Measurements from ENCODE around the gene LRCH1. TPM values are rescaled to one million over a fixed set of nuclear protein-coding genes. Genes with fewer than 3 reads are reported as not detected.

Gene LRCH1
- total RNA-seq, 2 donors from 2014 or later: 24.9 to 26.0 TPM

GRCh38 chr13:46575301-46575771 is 22.4 kb downstream of the LRCH1 start:
- Mint-ChIP-seq H3K27me3 (no peaks in the 10 kb centered on the region), H3K4me3 (no peak overlapping the region), H3K9me3 (no peaks in the 10 kb centered on the region), H3K36me3 (no peaks in the 10 kb centered on the region), H3K4me1 (ENCODE audit: low read depth in 2 of 2) (peaks cover 52 to 65% of the 10 kb centered on the region in 2 donors), H3K27ac (no peak overlapping the region)
- DNase-seq (ENCODE audit: low spot score): no peak
- no peak for ATAC-seq

- H3K27ac Mint-ChIP-seq: no peak overlapping the region
- no peak overlapping the region for H3K4me3 Mint-ChIP-seq
- no peak for ATAC-seq
- H3K36me3 Mint-ChIP-seq: no peaks in the 10 kb centered on the region
- no peaks in the 10 kb centered on the region for H3K9me3 Mint-ChIP-seq
- no peaks in the 10 kb centered on the region for H3K27me3 Mint-ChIP-seq
- peaks cover 52 to 63% of the 10 kb centered on the region in 2 donors for H3K4me1 Mint-ChIP-seq (ENCODE audit: low read depth in 2 of 2)
- no peak for DNase-seq (ENCODE audit: low spot score)
These were observed 22.9 kb downstream of the LRCH1 start for GRCh38 chr13:46575818-46576221.

- DNase-seq (ENCODE audit: low spot score) (no peak), ATAC-seq (no peak)
- peaks cover 47 to 54% of the 10 kb centered on the region in 2 donors for H3K4me1 Mint-ChIP-seq (ENCODE audit: low read depth in 2 of 2)
- H3K36me3 Mint-ChIP-seq: no peaks in the 10 kb centered on the region
- H3K4me3 Mint-ChIP-seq: no peak overlapping the region
- no peaks in the 10 kb centered on the region for H3K27me3 Mint-ChIP-seq
- H3K9me3 Mint-ChIP-seq: no peaks in the 10 kb centered on the region
- H3K27ac Mint-ChIP-seq: no peak overlapping the region
These were observed 23.8 kb downstream of the LRCH1 start for GRCh38 chr13:46576762-46577161.

GRCh38 chr13:46577696-46578589 is 25.0 kb downstream of the LRCH1 start:
- Mint-ChIP-seq H3K4me3 (peak overlapping the region; percentile 8), H3K9me3 (no peaks in the 10 kb centered on the region), H3K27me3 (no peaks in the 10 kb centered on the region), H3K27ac (peak overlapping the region in 1 of 2 donors; percentile 57), H3K4me1 (ENCODE audit: low read depth in 2 of 2) (peaks cover 42 to 47% of the 10 kb centered on the region in 2 donors), H3K36me3 (no peaks in the 10 kb centered on the region)
- ATAC-seq: peak in 1 of 2 donors; percentile 48
- no peak for DNase-seq (ENCODE audit: low spot score)

- no peaks in the 10 kb centered on the region for H3K9me3 Mint-ChIP-seq
- ATAC-seq (peak in 1 of 2 donors; percentile 32), DNase-seq (ENCODE audit: low spot score) (no peak)
- no peak overlapping the region for H3K4me3 Mint-ChIP-seq
- no peaks in the 10 kb centered on the region for H3K27me3 Mint-ChIP-seq
- H3K27ac Mint-ChIP-seq: peak overlapping the region in 1 of 2 donors; percentile 57
- H3K36me3 Mint-ChIP-seq: no peaks in the 10 kb centered on the region
- H3K4me1 Mint-ChIP-seq (ENCODE audit: low read depth in 2 of 2): peaks cover 35 to 43% of the 10 kb centered on the region in 2 donors
These were observed 25.6 kb downstream of the LRCH1 start for GRCh38 chr13:46578590-46578975.

- Mint-ChIP-seq H3K4me1 (ENCODE audit: low read depth in 2 of 2) (peaks cover 38 to 41% of the 10 kb centered on the region in 2 donors), H3K27me3 (no peaks in the 10 kb centered on the region), H3K4me3 (no peak overlapping the region), H3K9me3 (no peaks in the 10 kb centered on the region), H3K27ac (no peak overlapping the region), H3K36me3 (no peaks in the 10 kb centered on the region)
- DNase-seq (ENCODE audit: low spot score) (no peak), ATAC-seq (no peak)
These were observed 27.4 kb downstream of the LRCH1 start for GRCh38 chr13:46580362-46580839.

GRCh38 chr13:46582190-46582589 is 29.2 kb downstream of the LRCH1 start:
- H3K4me3 Mint-ChIP-seq: no peak overlapping the region
- H3K9me3 Mint-ChIP-seq: no peaks in the 10 kb centered on the region
- H3K36me3 Mint-ChIP-seq: no peaks in the 10 kb centered on the region
- no peaks in the 10 kb centered on the region for H3K27me3 Mint-ChIP-seq
- DNase-seq (ENCODE audit: low spot score) (no peak), ATAC-seq (no peak)
- no peak overlapping the region for H3K27ac Mint-ChIP-seq
- peaks cover 41 to 46% of the 10 kb centered on the region in 2 donors for H3K4me1 Mint-ChIP-seq (ENCODE audit: low read depth in 2 of 2)

GRCh38 chr13:46586751-46587514 is 34.0 kb downstream of the LRCH1 start:
- H3K9me3 Mint-ChIP-seq: no peaks in the 10 kb centered on the region
- ATAC-seq: no peak
- H3K4me3 Mint-ChIP-seq: no peak overlapping the region
- H3K36me3 Mint-ChIP-seq: no peaks in the 10 kb centered on the region
- no peak overlapping the region for H3K27ac Mint-ChIP-seq
- H3K4me1 Mint-ChIP-seq (ENCODE audit: low read depth in 2 of 2): peaks cover 28 to 34% of the 10 kb centered on the region in 2 donors
- DNase-seq (ENCODE audit: low spot score): no peak
- no peaks in the 10 kb centered on the region for H3K27me3 Mint-ChIP-seq

GRCh38 chr13:46587807-46588418 is 34.9 kb downstream of the LRCH1 start:
- peaks cover 34 to 41% of the 10 kb centered on the region in 2 donors for H3K4me1 Mint-ChIP-seq (ENCODE audit: low read depth in 2 of 2)
- no peak for DNase-seq (ENCODE audit: low spot score)
- H3K4me3 Mint-ChIP-seq: no peak overlapping the region

GRCh38 chr13:46592385-46592784 is 39.4 kb downstream of the LRCH1 start:
- no peaks in the 10 kb centered on the region for H3K36me3 Mint-ChIP-seq

More at GRCh38 chr13:46587807-46588418, 34.9 kb downstream of the LRCH1 start:
- H3K27ac Mint-ChIP-seq: no peak overlapping the region
- H3K9me3 Mint-ChIP-seq: no peaks in the 10 kb centered on the region
- no peaks in the 10 kb centered on the region for H3K36me3 Mint-ChIP-seq
- ATAC-seq: no peak
- H3K27me3 Mint-ChIP-seq: no peaks in the 10 kb centered on the region

GRCh38 chr13:46593398-46593797 is 40.4 kb downstream of the LRCH1 start:
- Mint-ChIP-seq H3K36me3 (no peaks in the 10 kb centered on the region), H3K4me3 (peak overlapping the region; percentile 40), H3K9me3 (no peaks in the 10 kb centered on the region), H3K4me1 (ENCODE audit: low read depth in 2 of 2) (peaks cover 37 to 57% of the 10 kb centered on the region in 2 donors), H3K27ac (peak overlapping the region in 1 of 2 donors; percentile 60), H3K27me3 (no peaks in the 10 kb centered on the region)
- DNase-seq (ENCODE audit: low spot score): no peak
- ATAC-seq: peak; percentile 71 to 90

More at GRCh38 chr13:46592385-46592784, 39.4 kb downstream of the LRCH1 start:
- Mint-ChIP-seq H3K4me3 (no peak overlapping the region), H3K27ac (peak overlapping the region in 1 of 2 donors; percentile 60), H3K4me1 (ENCODE audit: low read depth in 2 of 2) (peaks cover 33 to 51% of the 10 kb centered on the region in 2 donors), H3K27me3 (no peaks in the 10 kb centered on the region), H3K9me3 (no peaks in the 10 kb centered on the region)
- DNase-seq (ENCODE audit: low spot score) (no peak), ATAC-seq (no peak)

GRCh38 chr13:46594374-46595078 is 41.6 kb downstream of the LRCH1 start:
- Mint-ChIP-seq H3K27ac (no peak overlapping the region), H3K9me3 (no peaks in the 10 kb centered on the region), H3K36me3 (no peaks in the 10 kb centered on the region), H3K4me3 (no peak overlapping the region), H3K4me1 (ENCODE audit: low read depth in 2 of 2) (peaks cover 43 to 66% of the 10 kb centered on the region in 2 donors), H3K27me3 (no peaks in the 10 kb centered on the region)
- DNase-seq (ENCODE audit: low spot score) (no peak), ATAC-seq (no peak)

All from natural killer cell treated with Interleukin-12 subunit alpha and Interleukin-12 subunit beta and Interleukin-15 and Interleukin-18, amount 100 ng/mL, for 72 hours (primary cell).